Measurements from ENCODE around the gene COX20.

Gene COX20

GRCh38 chr1:244835276-244836134, at the start of gene COX20:
COX20 (plus strand) TSS chr1:244835658; CDS start chr1:244835715, 57 bp downstream.
- FAIRE-seq, result no peak
- peak; percentile 63 for DNase-seq (ENCODE audit: insufficient read length, low spot score)
- no peak for TF ChIP-seq CTCF (IDR thresholded peaks at IDR 0.05; ENCODE audit: insufficient read depth, missing control alignments)

DNA sequence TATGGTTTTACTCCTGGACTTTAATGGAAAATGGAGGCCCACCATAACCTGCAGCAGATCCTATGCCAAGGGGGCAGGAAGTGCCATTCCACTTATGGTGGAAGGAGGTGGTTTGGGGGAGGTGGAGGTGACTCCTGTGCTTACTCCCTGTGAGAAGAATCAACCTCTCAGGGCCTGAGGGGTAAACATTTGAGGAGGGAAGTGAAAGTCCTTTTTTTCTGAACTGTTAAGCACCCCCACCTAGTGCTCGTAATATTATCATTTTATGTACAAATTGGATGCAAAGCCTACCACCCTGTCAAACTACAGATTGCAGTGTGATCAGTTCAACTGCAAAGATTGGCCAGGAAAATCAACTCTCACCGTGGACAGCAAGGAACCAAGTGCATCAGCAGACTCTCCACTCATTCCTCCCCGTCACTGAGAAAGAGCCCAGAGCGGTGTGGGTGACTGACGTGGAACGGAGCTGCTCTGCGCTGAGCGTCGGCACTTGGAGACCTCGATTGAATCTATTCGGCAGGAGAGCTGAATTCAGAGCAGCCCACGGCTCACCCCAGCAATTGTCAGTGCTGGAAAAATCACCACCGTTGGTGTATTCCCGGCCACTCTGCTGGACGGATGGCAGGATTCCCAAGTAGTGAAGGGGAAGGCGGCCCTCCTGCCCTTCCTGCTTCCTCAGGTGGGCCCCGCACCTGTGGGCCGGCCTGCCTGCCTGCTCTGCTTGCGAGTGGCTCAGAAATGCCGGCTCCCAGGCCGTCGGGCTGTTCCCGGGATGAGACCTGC, 46.8 kb upstream of the COX20 start:
- DNase-seq (ENCODE audit: insufficient read length, low spot score), result no peak
- no peak for TF ChIP-seq CTCF (IDR thresholded peaks at IDR 0.05; ENCODE audit: insufficient read depth, missing control alignments)
- no peak for FAIRE-seq

DNA sequence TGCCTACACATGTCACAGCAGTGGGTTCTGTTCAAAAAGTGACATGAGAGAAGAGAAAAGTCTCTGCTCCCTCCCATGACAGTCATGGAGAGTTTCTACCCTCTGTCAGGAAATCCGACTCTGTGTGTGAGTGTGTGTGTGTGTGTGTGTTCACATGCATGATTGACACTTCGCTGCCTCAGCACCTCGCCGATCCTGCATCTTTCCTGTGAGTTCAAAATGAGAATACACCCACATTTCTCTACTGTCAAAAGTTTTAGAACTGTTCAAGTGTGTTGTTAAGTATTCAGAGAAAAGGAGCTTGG, 46.2 kb upstream of the COX20 start:
- FAIRE-seq (no peak), DNase-seq (ENCODE audit: insufficient read length, low spot score) (no peak)
- TF ChIP-seq CTCF (IDR thresholded peaks at IDR 0.05; ENCODE audit: insufficient read depth, missing control alignments), result no peak

- no peak for TF ChIP-seq CTCF (IDR thresholded peaks at IDR 0.05; ENCODE audit: insufficient read depth, missing control alignments)
- no peak for FAIRE-seq
- no peak for DNase-seq (ENCODE audit: insufficient read length, low spot score)
Observed at GRCh38 chr1:244789731-244790130, 45.7 kb upstream of the COX20 start.

GRCh38 chr1:244791061-244791460, 44.4 kb upstream of the COX20 start:
- DNase-seq (ENCODE audit: insufficient read length, low spot score) (no peak), FAIRE-seq (no peak)
- no peak for TF ChIP-seq CTCF (IDR thresholded peaks at IDR 0.05; ENCODE audit: insufficient read depth, missing control alignments)

GRCh38 chr1:244792188-244792850, 43.1 kb upstream of the COX20 start:
- FAIRE-seq (no peak), DNase-seq (ENCODE audit: insufficient read length, low spot score) (no peak)
- TF ChIP-seq CTCF (IDR thresholded peaks at IDR 0.05; ENCODE audit: insufficient read depth, missing control alignments), result no peak
